Embryonic facial prominence (tissue), 1 donor: Measurements from ENCODE around the gene HUWE1.

ENCODE experiments used
- DNase-seq: peaks from one replicate; pipeline ENCODE4 v3.0.0-alpha.2; 2016; ENCODE audit errors: extremely low spot score

Gene HUWE1

GRCh38 chrX:53684415-53685192, 1.9 kb downstream of the HUWE1 start:
- DNase-seq, result no peak

GRCh38 chrX:53683556-53684414, 2.7 kb downstream of the HUWE1 start:
- peak; percentile 94 for DNase-seq

GRCh38 chrX:53682885-53683555, 3.5 kb downstream of the HUWE1 start:
- DNase-seq, result no peak

GRCh38 chrX:53681661-53682060, 4.9 kb downstream of the HUWE1 start:
- DNase-seq, result no peak

- no peak for DNase-seq
Observed at GRCh38 chrX:53678667-53679066, 7.9 kb downstream of the HUWE1 start.

GRCh38 chrX:53677286-53677685, 9.2 kb downstream of the HUWE1 start:
- no peak for DNase-seq

GRCh38 chrX:53674581-53674980, 11.9 kb downstream of the HUWE1 start:
- DNase-seq, result no peak

GRCh38 chrX:53669258-53669657, 17.3 kb downstream of the HUWE1 start:
- no peak for DNase-seq

GRCh38 chrX:53666171-53666570, 20.3 kb downstream of the HUWE1 start:
- DNase-seq, result no peak

GRCh38 chrX:53660004-53660403, 26.5 kb downstream of the HUWE1 start:
- DNase-seq, result no peak

- DNase-seq, result no peak
Observed at GRCh38 chrX:53659039-53659438, 27.5 kb downstream of the HUWE1 start.

- no peak for DNase-seq
Observed at GRCh38 chrX:53656845-53657244, 29.7 kb downstream of the HUWE1 start.

GRCh38 chrX:53654376-53654775, 32.1 kb downstream of the HUWE1 start:
- no peak for DNase-seq

- DNase-seq, result no peak
Observed at GRCh38 chrX:53644751-53645150, 41.8 kb downstream of the HUWE1 start.

- no peak for DNase-seq
Observed at GRCh38 chrX:53642337-53642736, 44.2 kb downstream of the HUWE1 start.

- DNase-seq, result no peak
Observed at GRCh38 chrX:53639257-53639656, 47.3 kb downstream of the HUWE1 start.

GRCh38 chrX:53637479-53637878, 49.0 kb downstream of the HUWE1 start:
- no peak for DNase-seq

GRCh38 chrX:53631156-53631555, 55.4 kb downstream of the HUWE1 start:
- no peak for DNase-seq

- no peak for DNase-seq
Observed at GRCh38 chrX:53630261-53630660, 56.3 kb downstream of the HUWE1 start.

- no peak for DNase-seq
Observed at GRCh38 chrX:53622431-53622830, 64.1 kb downstream of the HUWE1 start.

- no peak for DNase-seq
Observed at GRCh38 chrX:53621418-53621986, 65.0 kb downstream of the HUWE1 start.

GRCh38 chrX:53616946-53617345, 69.6 kb downstream of the HUWE1 start:
- DNase-seq, result no peak
